HFFc6 (cell line): ENCODE results near the gene STAT1. TPM values are rescaled to one million over a fixed set of nuclear protein-coding genes. Genes with fewer than 3 reads are reported as not detected.

ENCODE experiments used
- DNase-seq: peaks from one replicate; pipeline ENCODE4 v3.0.0-alpha.2; 2018
- H3K27ac Mint-ChIP-seq: 2 replicates; pipeline ENCODE4 v1.8.0; 2020; ENCODE audit warnings: mild to moderate bottlenecking, mixed read lengths
- H3K27me3 Mint-ChIP-seq: 2 replicates; pipeline ENCODE4 v1.8.0; 2021; ENCODE audit warnings: mild to moderate bottlenecking, moderate library complexity, mixed read lengths; ENCODE audit not compliant: insufficient read depth
- H3K36me3 Mint-ChIP-seq: 2 replicates; pipeline ENCODE4 v1.8.0; 2021; ENCODE audit warnings: low read depth, mixed read lengths
- H3K4me1 Mint-ChIP-seq: 2 replicates; pipeline ENCODE4 v1.8.0; 2020; ENCODE audit warnings: low read depth, mixed read lengths
- H3K4me3 Mint-ChIP-seq: 2 replicates; pipeline ENCODE4 v1.8.0; 2020; ENCODE audit warnings: mild to moderate bottlenecking, moderate library complexity, mixed read lengths
- H3K9me3 Mint-ChIP-seq: 2 replicates; pipeline ENCODE4 v1.8.0; 2020; ENCODE audit warnings: mild to moderate bottlenecking, mixed read lengths
- total RNA-seq, 6 experiments: library from RNA; stranded (reverse); fragmentation: NEBNext Ultra II Directional; extraction: Animal tissue kit (Norgen Biotek cat#: 25700); gene quantifications; 2 replicates in 1 of 6; 3 replicates in 5 of 6; pipeline ENCODE4 v1.2.3, GENCODE V29; 2021
- TF ChIP-seq, protein P1 (sequence below): fragments of 200-600 bp; sonication (generic); IDR thresholded peaks from 2 replicates; pipeline ENCODE4 v1.5.0; 2021; ENCODE audit warnings: antibody characterized with exemption, mild to moderate bottlenecking

STAT1 gene
- total RNA-seq, 6 experiments from 2014 or later: 91.6 to 154 (median 138) TPM

DNA sequence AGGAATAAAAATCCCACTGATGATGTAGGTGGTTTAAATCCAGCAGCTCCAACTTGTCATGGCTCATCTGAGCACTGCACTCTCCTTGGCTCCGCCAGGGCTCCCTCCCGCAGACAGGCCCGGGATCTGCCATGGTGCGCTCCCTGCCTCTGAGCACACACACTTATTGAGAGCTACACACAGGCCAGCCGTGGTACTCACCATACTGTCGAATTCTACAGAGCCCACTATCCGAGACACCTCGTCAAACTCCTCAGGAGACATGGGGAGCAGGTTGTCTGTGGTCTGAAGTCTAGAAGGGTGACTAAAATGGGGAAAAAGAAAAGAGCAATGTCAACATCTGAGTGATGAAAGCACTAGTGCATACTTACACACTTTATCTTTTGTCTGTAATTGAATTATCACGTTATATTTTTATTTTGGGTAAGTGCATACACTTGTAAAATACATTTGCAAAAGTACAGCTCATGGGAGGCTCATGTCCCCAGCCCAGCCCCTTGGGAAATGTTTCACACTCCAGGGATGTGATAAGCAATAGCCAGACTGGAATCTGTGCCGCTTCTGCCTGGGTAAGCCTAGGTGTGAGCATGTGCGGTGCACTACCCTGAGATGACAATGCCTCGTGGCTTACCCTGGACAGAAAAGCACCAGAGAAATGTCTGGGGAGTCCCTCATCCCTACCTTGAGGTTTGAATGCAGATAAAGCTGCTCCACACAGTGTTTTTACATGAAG lies 39.2 kb downstream of the STAT1 start:
- Mint-ChIP-seq H3K36me3 (peaks cover 58% of the 10 kb centered on the region), H3K9me3 (no peaks in the 10 kb centered on the region), H3K27me3 (peaks cover 4% of the 10 kb centered on the region), H3K4me3 (no peak overlapping the region; the same call in 1 of the 2 replicates), H3K27ac (peak overlapping the region; percentile 64), H3K4me1 (peaks cover 41% of the 10 kb centered on the region)
- TF ChIP-seq, protein P1, sequence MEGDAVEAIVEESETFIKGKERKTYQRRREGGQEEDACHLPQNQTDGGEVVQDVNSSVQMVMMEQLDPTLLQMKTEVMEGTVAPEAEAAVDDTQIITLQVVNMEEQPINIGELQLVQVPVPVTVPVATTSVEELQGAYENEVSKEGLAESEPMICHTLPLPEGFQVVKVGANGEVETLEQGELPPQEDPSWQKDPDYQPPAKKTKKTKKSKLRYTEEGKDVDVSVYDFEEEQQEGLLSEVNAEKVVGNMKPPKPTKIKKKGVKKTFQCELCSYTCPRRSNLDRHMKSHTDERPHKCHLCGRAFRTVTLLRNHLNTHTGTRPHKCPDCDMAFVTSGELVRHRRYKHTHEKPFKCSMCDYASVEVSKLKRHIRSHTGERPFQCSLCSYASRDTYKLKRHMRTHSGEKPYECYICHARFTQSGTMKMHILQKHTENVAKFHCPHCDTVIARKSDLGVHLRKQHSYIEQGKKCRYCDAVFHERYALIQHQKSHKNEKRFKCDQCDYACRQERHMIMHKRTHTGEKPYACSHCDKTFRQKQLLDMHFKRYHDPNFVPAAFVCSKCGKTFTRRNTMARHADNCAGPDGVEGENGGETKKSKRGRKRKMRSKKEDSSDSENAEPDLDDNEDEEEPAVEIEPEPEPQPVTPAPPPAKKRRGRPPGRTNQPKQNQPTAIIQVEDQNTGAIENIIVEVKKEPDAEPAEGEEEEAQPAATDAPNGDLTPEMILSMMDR: no peak
- no peak for DNase-seq

DNA sequence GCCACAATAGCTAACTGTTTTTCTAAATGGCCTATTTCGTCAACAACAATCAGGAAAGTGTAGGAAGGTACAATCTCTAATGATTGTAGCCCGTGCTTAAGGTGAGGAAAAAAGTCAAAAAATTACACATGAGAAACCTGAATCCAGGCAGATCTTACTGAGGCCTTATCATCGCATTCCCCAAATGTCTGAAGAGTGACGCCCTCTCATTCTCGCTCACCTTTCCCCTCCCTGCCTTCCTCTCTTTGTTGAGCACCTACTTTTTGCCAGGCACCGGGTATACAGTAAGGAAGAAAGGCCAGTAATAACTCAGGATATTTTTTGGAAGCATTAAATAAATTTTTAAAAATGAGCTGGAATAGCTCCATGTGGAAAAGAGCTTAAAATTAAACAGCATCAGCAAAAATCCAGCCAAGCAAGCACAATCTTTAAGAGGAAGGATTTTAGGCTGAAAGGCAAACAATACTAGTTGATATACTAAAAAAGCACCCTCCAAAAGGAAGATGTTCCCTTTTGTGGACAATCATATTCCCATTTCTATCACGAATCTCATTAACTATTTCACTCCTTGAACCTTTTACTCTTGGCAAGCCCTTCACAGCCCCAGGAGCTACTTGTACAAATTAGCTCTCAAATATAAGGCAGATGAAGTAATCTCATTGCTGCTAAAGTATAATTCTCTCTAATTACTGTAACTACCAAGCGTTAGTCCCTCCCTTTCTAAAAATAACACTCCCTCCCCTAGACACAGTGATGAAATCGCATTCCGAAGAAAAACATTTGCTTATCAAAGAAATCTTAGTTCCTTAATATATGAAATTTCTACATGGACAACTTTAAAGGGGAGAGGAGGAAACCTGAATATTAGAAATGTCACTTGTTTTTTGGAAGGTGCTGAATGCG lies 40.0 kb downstream of the STAT1 start:
- Mint-ChIP-seq H3K27me3 (peaks cover 4% of the 10 kb centered on the region), H3K36me3 (peaks cover 58% of the 10 kb centered on the region), H3K4me1 (peaks cover 32% of the 10 kb centered on the region), H3K27ac (peak overlapping the region; percentile 64), H3K4me3 (no peak overlapping the region; the same call in 1 of the 2 replicates), H3K9me3 (no peaks in the 10 kb centered on the region)
- no peak for DNase-seq
- TF ChIP-seq, protein P1: no peak

DNA sequence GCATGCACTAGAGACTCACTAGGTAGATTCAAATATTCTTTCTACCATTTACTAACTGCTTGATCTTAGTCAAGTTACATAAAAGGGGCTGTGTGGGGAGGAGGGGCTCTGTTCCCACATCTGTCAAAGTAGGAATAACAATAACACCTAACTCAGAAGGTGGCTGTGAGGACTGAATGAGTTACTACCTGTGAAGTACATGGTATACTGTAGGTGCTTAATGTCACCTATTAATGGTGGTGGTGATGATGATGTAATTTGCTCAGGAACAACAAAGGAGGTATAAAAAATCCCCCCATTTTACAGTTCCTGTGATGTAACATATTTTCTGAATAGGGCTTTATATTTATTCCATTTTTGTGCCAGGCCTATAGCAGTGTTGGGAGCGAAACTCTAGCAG lies 40.7 kb downstream of the STAT1 start:
- Mint-ChIP-seq H3K4me3 (no peak overlapping the region), H3K36me3 (peaks cover 52% of the 10 kb centered on the region), H3K4me1 (peaks cover 25% of the 10 kb centered on the region), H3K27me3 (peaks cover 4% of the 10 kb centered on the region), H3K27ac (no peak overlapping the region), H3K9me3 (no peaks in the 10 kb centered on the region)
- no peak for DNase-seq
- TF ChIP-seq, protein P1: no peak

DNA sequence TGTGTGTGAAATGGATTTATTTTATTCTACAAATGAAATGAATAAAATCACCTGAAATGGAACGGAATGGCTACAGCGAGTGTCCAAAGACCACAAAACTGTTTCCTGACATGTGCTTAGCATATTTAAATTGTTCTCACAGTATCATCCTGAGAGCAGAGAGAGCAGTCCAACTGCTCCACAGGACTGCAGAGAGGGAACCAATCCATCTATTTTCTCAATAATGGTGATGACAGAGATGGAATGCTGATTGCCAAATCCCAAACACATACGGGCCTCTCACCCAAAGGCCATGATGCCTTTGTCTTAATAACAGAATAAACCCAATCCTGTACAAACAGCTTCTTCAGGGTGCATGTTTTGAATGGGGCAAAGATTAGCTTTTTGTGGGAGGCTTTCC lies 41.1 kb downstream of the STAT1 start:
- TF ChIP-seq, protein P1: no peak
- Mint-ChIP-seq H3K27ac (no peak overlapping the region), H3K9me3 (no peaks in the 10 kb centered on the region), H3K27me3 (peaks cover 4% of the 10 kb centered on the region), H3K4me3 (no peak overlapping the region), H3K36me3 (peaks cover 47% of the 10 kb centered on the region), H3K4me1 (peaks cover 21% of the 10 kb centered on the region)
- DNase-seq: no peak

DNA sequence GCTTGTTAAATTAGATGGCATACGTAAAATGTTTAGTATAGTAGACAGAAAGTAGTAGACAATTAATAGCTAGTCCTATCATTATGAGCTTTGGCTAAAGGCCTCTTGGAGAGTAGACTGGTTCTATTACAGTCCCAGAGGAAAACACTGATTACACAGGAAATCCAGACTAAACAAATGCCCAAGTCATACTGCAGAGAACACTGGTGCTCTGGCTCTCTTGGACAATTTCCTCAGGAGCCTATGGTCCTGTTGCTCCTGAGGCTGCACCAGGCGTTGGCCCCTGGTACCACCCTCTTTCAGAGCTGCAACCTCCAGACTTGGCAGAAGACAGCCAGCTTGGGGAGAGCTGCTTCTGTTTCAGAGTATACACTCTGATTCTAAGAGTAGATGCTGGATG lies 41.8 kb downstream of the STAT1 start:
- no peak overlapping the region for H3K27ac Mint-ChIP-seq
- H3K4me1 Mint-ChIP-seq: peaks cover 16% of the 10 kb centered on the region
- DNase-seq: no peak
- H3K4me3 Mint-ChIP-seq: no peak overlapping the region
- no peaks in the 10 kb centered on the region for H3K9me3 Mint-ChIP-seq
- H3K27me3 Mint-ChIP-seq: peaks cover 4% of the 10 kb centered on the region
- peaks cover 42% of the 10 kb centered on the region for H3K36me3 Mint-ChIP-seq
- TF ChIP-seq, protein P1: no peak
